Measurements from ENCODE around the gene KIF16B. TPM values are rescaled to one million over a fixed set of nuclear protein-coding genes. Genes with fewer than 3 reads are reported as not detected.
"Not testable (repeated sequence)": the region's sequence is repeated elsewhere in the genome, so short reads cannot be mapped to it uniquely, and the experiment has no call there.

KIF16B gene
- total RNA-seq, 1 experiment from 2014 or later, result 7.6 TPM

- Mint-ChIP-seq H3K27ac (no peak overlapping the region), H3K27me3 (ENCODE audit: low read depth) (no peaks in the 10 kb centered on the region), H3K4me1 (0 out of 2 replicates have a peak, but pooled peaks cover 5% of the 10 kb centered on the region), H3K36me3 (peaks cover 21% of the 10 kb centered on the region), H3K9me3 (peaks cover 29% of the 10 kb centered on the region), H3K4me3 (no peak overlapping the region)
- TF ChIP-seq MLX (CRISPR knock-in tag; IDR thresholded peaks at IDR 0.05) (no peak), ATF1 (CRISPR knock-in tag; IDR thresholded peaks at IDR 0.05) (no peak), ATF6 (CRISPR knock-in tag; IDR thresholded peaks at IDR 0.05) (no peak), E2F5 (CRISPR knock-in tag; IDR thresholded peaks at IDR 0.05) (no peak), ZNF425 (CRISPR knock-in tag; conservative IDR thresholded peaks at IDR 0.05) (no peak), ZNF512 (CRISPR knock-in tag; IDR thresholded peaks at IDR 0.05; ENCODE audit: borderline replicate concordance) (no peak), ZNF138 (CRISPR knock-in tag; conservative IDR thresholded peaks at IDR 0.05) (no peak), GRHL2 (CRISPR knock-in tag; IDR thresholded peaks at IDR 0.05; ENCODE audit: insufficient replicate concordance, severe bottlenecking) (no peak), JAZF1 (CRISPR knock-in tag; IDR thresholded peaks at IDR 0.05) (no peak), STAT6 (CRISPR knock-in tag; conservative IDR thresholded peaks at IDR 0.05; ENCODE audit: low read depth) (no peak), USF2 (CRISPR knock-in tag; IDR thresholded peaks at IDR 0.05) (no peak), ATF2 (CRISPR knock-in tag; IDR thresholded peaks at IDR 0.05; ENCODE audit: borderline replicate concordance, low read depth) (no peak), ZNF532 (CRISPR knock-in tag; IDR thresholded peaks at IDR 0.05; ENCODE audit: borderline replicate concordance) (no peak), CREM (CRISPR knock-in tag; IDR thresholded peaks at IDR 0.05) (no peak), ZBTB43 (CRISPR knock-in tag; IDR thresholded peaks at IDR 0.05) (no peak)
- ATAC-seq, result no peak
- ChIA-PET POLR2A (no interaction called here), CTCF (no interaction called here)
- no peak for DNase-seq (ENCODE audit: low spot score)
Measured at GRCh38 chr20:16440686-16441085, 132.6 kb downstream of the KIF16B start.

GRCh38 chr20:16439540-16439939, 133.7 kb downstream of the KIF16B start:
- CTCF ChIA-PET, POLR2A ChIA-PET: not testable (repeated sequence)

More at GRCh38 chr20:16439540-16439939, 133.7 kb downstream of the KIF16B start:
- not testable (repeated sequence) for ATAC-seq; H3K4me3 Mint-ChIP-seq; DNase-seq (ENCODE audit: low spot score); H3K27me3 Mint-ChIP-seq (ENCODE audit: low read depth); H3K4me1 Mint-ChIP-seq; H3K27ac Mint-ChIP-seq
- H3K9me3 Mint-ChIP-seq, result peaks cover 29% of the 10 kb centered on the region
- H3K36me3 Mint-ChIP-seq, result peaks cover 21% of the 10 kb centered on the region

Measured in WTC11 (cell line).